GM23338 (cell line): ENCODE results near the gene UIMC1. TPM values are rescaled to one million over a fixed set of nuclear protein-coding genes. Genes with fewer than 3 reads are reported as not detected.
"Not testable (repeated sequence)": the region's sequence is repeated elsewhere in the genome, so short reads cannot be mapped to it uniquely, and the experiment has no call there.

Experiments
- ATAC-seq: fragments of 200-7000 bp; cut with Tn5 transposase; 3 replicates; pipeline ENCODE4 v1.9.1; 2020
- DNase-seq: peaks from one replicate; pipeline ENCODE4 v3.0.0-alpha.2; 2015; ENCODE audit warnings: low spot score
- H2AFZ ChIP-seq: fragments of 200-600 bp; sonication (generic); 2 replicates; pipeline ENCODE4 v1.8.0; 2016; ENCODE audit warnings: antibody characterized with exemption, mild to moderate bottlenecking, moderate library complexity
- H3F3A ChIP-seq: fragments of 200-600 bp; sonication (generic); replicated peaks from 2 replicates; pipeline ENCODE4 v1.8.0; 2017; ENCODE audit warnings: antibody characterized with exemption, mixed run types, low read depth
- H3K27ac ChIP-seq: fragments of 200-600 bp; sonication (generic); 2 replicates; pipeline ENCODE4 v1.6.1; 2016; ENCODE audit warnings: low read depth
- H3K27me3 ChIP-seq: fragments of 200-600 bp; sonication (generic); 2 replicates; pipeline ENCODE4 v1.8.0; 2016; ENCODE audit warnings: mild to moderate bottlenecking, mixed run types, moderate library complexity; ENCODE audit not compliant: insufficient read depth
- H3K36me3 ChIP-seq: fragments of 200-600 bp; sonication (generic); 2 replicates; pipeline ENCODE4 v1.8.0; 2016; ENCODE audit warnings: mild to moderate bottlenecking; ENCODE audit not compliant: insufficient read depth
- H3K4me1 ChIP-seq: fragments of 200-600 bp; sonication (generic); 2 replicates; pipeline ENCODE4 v1.8.0; 2016; ENCODE audit warnings: mild to moderate bottlenecking, moderate library complexity; ENCODE audit not compliant: insufficient read depth
- H3K4me2 ChIP-seq: fragments of 200-600 bp; sonication (generic); 2 replicates; pipeline ENCODE4 v1.7.1; 2017; ENCODE audit warnings: mixed run types
- H3K4me3 ChIP-seq: fragments of 200-600 bp; sonication (generic); 2 replicates; pipeline ENCODE4 v1.6.1; 2016; ENCODE audit warnings: mixed run types
- H3K79me2 ChIP-seq: fragments of 200-600 bp; sonication (generic); replicated peaks from 2 replicates; pipeline ENCODE4 v1.8.0; 2017; ENCODE audit warnings: mild to moderate bottlenecking; ENCODE audit not compliant: insufficient read depth
- H3K9me2 ChIP-seq: fragments of 200-600 bp; sonication (generic); 2 replicates; pipeline ENCODE4 v1.8.0; 2017; ENCODE audit not compliant: insufficient read depth
- H4K20me1 ChIP-seq: fragments of 200-600 bp; sonication (generic); replicated peaks from 2 replicates; pipeline ENCODE4 v1.8.0; 2017; ENCODE audit warnings: mild to moderate bottlenecking; ENCODE audit not compliant: insufficient read depth
- H3K27ac Mint-ChIP-seq: 2 replicates; pipeline ENCODE4 v1.8.0; 2020; ENCODE audit warnings: inconsistent platforms, mild to moderate bottlenecking, moderate library complexity, mixed read lengths
- H3K27me3 Mint-ChIP-seq: 3 replicates; pipeline ENCODE4 v1.8.0; 2022; ENCODE audit warnings: low read depth, mild to moderate bottlenecking, moderate library complexity, mixed read lengths, inconsistent platforms; ENCODE audit not compliant: insufficient read depth, poor library complexity
- H3K36me3 Mint-ChIP-seq: 3 replicates; pipeline ENCODE4 v1.8.0; 2021; ENCODE audit warnings: low read depth, mild to moderate bottlenecking, inconsistent platforms, moderate library complexity, mixed read lengths
- H3K4me1 Mint-ChIP-seq: 3 replicates; pipeline ENCODE4 v1.8.0; 2020; ENCODE audit warnings: mild to moderate bottlenecking, inconsistent platforms, mixed read lengths
- H3K4me3 Mint-ChIP-seq: 3 replicates; pipeline ENCODE4 v1.8.0; 2021; ENCODE audit warnings: moderate library complexity, mild to moderate bottlenecking, inconsistent platforms, mixed read lengths
- H3K9me3 Mint-ChIP-seq: 3 replicates; pipeline ENCODE4 v1.8.0; 2020; ENCODE audit warnings: moderate library complexity, mild to moderate bottlenecking, inconsistent platforms, mixed read lengths
- CTCF ChIP-seq, 2 experiments: fragments of 200-600 bp in 1 of 2; sonication (generic) in 1 of 2; conservative IDR thresholded peaks; 2 replicates each; pipeline versions ENCODE4 v1.5.1 to v1.6.1; 2016 to 2017; ENCODE audit warnings: antibody characterized with exemption in 2 of 2, low read depth in 2 of 2, mild to moderate bottlenecking in 2 of 2, moderate library complexity in 1 of 2
- ETS1 ChIP-seq: IDR thresholded peaks from 2 replicates; pipeline ENCODE4 v1.6.1; 2016; ENCODE audit warnings: antibody characterized with exemption
- EZH2phosphoT487 ChIP-seq: fragments of 200-600 bp; sonication (generic); IDR thresholded peaks from one replicate; pipeline ENCODE4 v1.8.1; 2018; ENCODE audit warnings: antibody characterized with exemption; ENCODE audit not compliant: unreplicated experiment
- JUNB ChIP-seq: IDR thresholded peaks from one replicate; pipeline ENCODE4 v1.6.1; 2016; ENCODE audit warnings: antibody characterized with exemption; ENCODE audit not compliant: unreplicated experiment
- POLR2AphosphoS5 ChIP-seq: IDR thresholded peaks from 2 replicates; pipeline ENCODE4 v1.6.1; 2016; ENCODE audit warnings: antibody characterized with exemption, low read depth
- REST ChIP-seq: IDR thresholded peaks from one replicate; pipeline ENCODE4 v1.6.1; 2018; ENCODE audit warnings: antibody characterized with exemption; ENCODE audit not compliant: unreplicated experiment
- STAT1 ChIP-seq: IDR thresholded peaks from one replicate; pipeline ENCODE4 v1.6.1; 2016; ENCODE audit warnings: antibody characterized with exemption; ENCODE audit not compliant: unreplicated experiment
- polyA plus RNA-seq: library from polyadenylated mRNA; unstranded; fragments of >200 nt; fragmentation: Nextera tagmentation; extraction: Ambion mirVana; gene quantifications from 2 replicates; pipeline ENCODE4 v1.2.1, GENCODE V29; 2016
- total RNA-seq: library from RNA; depleted of rRNA; stranded (reverse); fragments of >200 nt; shearing (Covaris generic); gene quantifications from 2 replicates; pipeline ENCODE4 v1.2.3, GENCODE V29; 2014

Gene UIMC1
- total and polyA plus RNA-seq, 2 experiments from 2014 or later = 36.4 to 40.1 TPM

- Histone ChIP-seq H3K36me3 (peaks cover 14% of the 10 kb centered on the region; the same call in 1 of the 2 replicates), H3K4me3 (no peak overlapping the region), H3K4me2 (no peak overlapping the region), H3K27me3 (no peaks in the 10 kb centered on the region), H3F3A (no peaks in the 10 kb centered on the region), H4K20me1 (peaks cover 12% of the 10 kb centered on the region), H2AFZ (no peak overlapping the region), H3K4me1 (no peaks in the 10 kb centered on the region), H3K79me2 (peaks cover 70% of the 10 kb centered on the region), H3K27ac (no peak overlapping the region), H3K9me2 (no peaks in the 10 kb centered on the region)
- peaks cover 1% of the 10 kb centered on the region for H3K27me3 Mint-ChIP-seq
- peaks cover 63% of the 10 kb centered on the region for H3K36me3 Mint-ChIP-seq
- H3K9me3 Mint-ChIP-seq = peaks cover 34% of the 10 kb centered on the region
- ATAC-seq (no peak), DNase-seq (no peak)
- H3K27ac Mint-ChIP-seq = no peak overlapping the region
- no peak overlapping the region for H3K4me3 Mint-ChIP-seq
- no peak for TF ChIP-seq ETS1
- H3K4me1 Mint-ChIP-seq = no peaks in the 10 kb centered on the region
Measured at GRCh38 chr5:176986280-176986679, 20.3 kb downstream of the UIMC1 start.

- Histone ChIP-seq H3K27ac (no peak overlapping the region), H3K4me2 (no peak overlapping the region), H3K27me3 (no peaks in the 10 kb centered on the region), H3K4me1 (no peaks in the 10 kb centered on the region), H3K36me3 (peaks cover 22% of the 10 kb centered on the region), H3K9me2 (no peaks in the 10 kb centered on the region), H3K79me2 (peaks cover 62% of the 10 kb centered on the region), H3K4me3 (no peak overlapping the region), H4K20me1 (peaks cover 14% of the 10 kb centered on the region), H2AFZ (no peak overlapping the region), H3F3A (no peaks in the 10 kb centered on the region)
- no peak for ATAC-seq
- Mint-ChIP-seq H3K27ac (no peak overlapping the region), H3K4me3 (no peak overlapping the region), H3K36me3 (peaks cover 67% of the 10 kb centered on the region), H3K9me3 (peaks cover 34% of the 10 kb centered on the region), H3K27me3 (peaks cover 1% of the 10 kb centered on the region), H3K4me1 (no peaks in the 10 kb centered on the region)
- DNase-seq = no peak
- TF ChIP-seq CTCF (conservative IDR thresholded peaks at IDR 0.05; ENCODE audit: low read depth in 2 of 2) (no peak), STAT1 (no peak), JUNB (no peak), REST (no peak), POLR2AphosphoS5 (no peak), EZH2phosphoT487 (no peak)
Measured at GRCh38 chr5:176985516-176985915, 21.1 kb downstream of the UIMC1 start.

- H4K20me1 ChIP-seq = peaks cover 12% of the 10 kb centered on the region; the same call in 1 of the 2 replicates
- not testable (repeated sequence) for H3K27me3 ChIP-seq, H3K27ac ChIP-seq, H3K4me1 Mint-ChIP-seq, H3K9me2 ChIP-seq, H3K4me3 Mint-ChIP-seq, H2AFZ ChIP-seq, ATAC-seq, H3F3A ChIP-seq, DNase-seq, H3K4me1 ChIP-seq, H3K4me3 ChIP-seq, H3K4me2 ChIP-seq, H3K27me3 Mint-ChIP-seq, H3K27ac Mint-ChIP-seq
- Mint-ChIP-seq H3K9me3 (peaks cover 34% of the 10 kb centered on the region), H3K36me3 (peaks cover 79% of the 10 kb centered on the region)
- H3K36me3 ChIP-seq = peaks cover 34% of the 10 kb centered on the region
- peaks cover 50% of the 10 kb centered on the region for H3K79me2 ChIP-seq
Measured at GRCh38 chr5:176984176-176984575, 22.4 kb downstream of the UIMC1 start.

GRCh38 chr5:176983593-176983992 lies 23.0 kb downstream of the UIMC1 start:
- H3K27ac Mint-ChIP-seq, H3K27me3 ChIP-seq, H3K4me1 ChIP-seq, H3K4me1 Mint-ChIP-seq, H3K27ac ChIP-seq, DNase-seq, H3K4me2 ChIP-seq, H3K27me3 Mint-ChIP-seq, ATAC-seq, H3K4me3 Mint-ChIP-seq, H2AFZ ChIP-seq, H3K9me2 ChIP-seq, H3F3A ChIP-seq, H3K4me3 ChIP-seq: not testable (repeated sequence)
- H3K9me3 Mint-ChIP-seq = peaks cover 34% of the 10 kb centered on the region
- H3K36me3 ChIP-seq = peaks cover 34% of the 10 kb centered on the region
- H3K79me2 ChIP-seq = peaks cover 50% of the 10 kb centered on the region
- H4K20me1 ChIP-seq = peaks cover 12% of the 10 kb centered on the region; the same call in 1 of the 2 replicates
- peaks cover 84% of the 10 kb centered on the region for H3K36me3 Mint-ChIP-seq
